Suppressor macrophage (primary cell): ENCODE data around the gene LPIN1.
A peak's percentile ranks its signal among the peaks of the same experiment; 100 is the strongest.
"Not testable (repeated sequence)": the region's sequence is repeated elsewhere in the genome, so short reads cannot be mapped to it uniquely, and the experiment has no call there.

Experiments used
- DNase-seq, 4 experiments: peaks; one replicate each; pipeline ENCODE4 v3.0.0-alpha.2; 2020 to 2022

LPIN1 gene

DNA sequence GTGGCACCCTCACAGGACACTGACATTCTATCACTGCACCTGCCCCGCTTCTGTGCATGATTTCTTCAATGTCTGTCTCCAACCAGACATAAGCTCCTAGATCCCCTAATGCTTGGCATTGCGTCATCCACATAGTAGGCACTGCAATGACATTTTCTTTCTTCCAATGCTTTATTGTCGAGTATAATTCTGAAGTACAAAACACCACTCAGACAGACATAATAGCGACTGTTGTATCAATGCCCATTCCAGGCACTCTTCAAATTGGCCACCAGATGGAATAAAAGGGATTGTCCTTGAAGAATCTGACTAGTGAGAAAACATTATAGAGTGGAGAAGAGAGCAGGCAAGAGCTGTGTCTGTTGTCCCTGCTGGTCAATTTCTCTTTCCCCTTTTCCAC is 89.0 kb downstream of the LPIN1 start:
- peak in 1 of 4 experiments; percentile 17 for DNase-seq

DNA sequence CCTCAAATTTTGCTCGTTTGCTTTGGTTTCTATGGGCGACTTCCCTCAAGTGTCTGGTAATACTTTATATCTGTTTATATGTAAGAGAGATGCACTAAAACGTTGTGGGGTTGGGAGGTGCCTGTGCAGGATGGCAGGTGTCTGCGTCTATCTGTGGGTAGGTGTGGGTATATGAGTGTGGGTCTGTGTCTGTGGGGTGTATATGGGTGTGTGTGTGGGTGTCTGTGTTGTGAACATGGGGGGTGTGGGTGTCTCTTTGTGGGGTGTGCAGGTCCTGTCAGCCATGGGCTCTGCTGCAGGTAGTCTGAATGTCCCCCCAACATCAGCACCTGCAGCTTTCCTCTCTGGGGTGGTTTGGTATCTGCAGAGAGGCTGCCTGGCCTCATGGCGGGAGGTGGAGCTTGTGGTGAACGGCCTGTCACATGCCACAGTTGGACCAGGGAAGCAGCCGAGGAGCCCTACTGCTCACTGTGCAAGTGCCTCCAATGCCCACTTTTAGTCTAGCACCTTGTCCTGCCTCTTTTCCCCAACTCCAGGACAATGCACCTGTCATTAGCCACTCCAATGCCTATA is 90.3 kb downstream of the LPIN1 start:
- no peak for DNase-seq

DNA sequence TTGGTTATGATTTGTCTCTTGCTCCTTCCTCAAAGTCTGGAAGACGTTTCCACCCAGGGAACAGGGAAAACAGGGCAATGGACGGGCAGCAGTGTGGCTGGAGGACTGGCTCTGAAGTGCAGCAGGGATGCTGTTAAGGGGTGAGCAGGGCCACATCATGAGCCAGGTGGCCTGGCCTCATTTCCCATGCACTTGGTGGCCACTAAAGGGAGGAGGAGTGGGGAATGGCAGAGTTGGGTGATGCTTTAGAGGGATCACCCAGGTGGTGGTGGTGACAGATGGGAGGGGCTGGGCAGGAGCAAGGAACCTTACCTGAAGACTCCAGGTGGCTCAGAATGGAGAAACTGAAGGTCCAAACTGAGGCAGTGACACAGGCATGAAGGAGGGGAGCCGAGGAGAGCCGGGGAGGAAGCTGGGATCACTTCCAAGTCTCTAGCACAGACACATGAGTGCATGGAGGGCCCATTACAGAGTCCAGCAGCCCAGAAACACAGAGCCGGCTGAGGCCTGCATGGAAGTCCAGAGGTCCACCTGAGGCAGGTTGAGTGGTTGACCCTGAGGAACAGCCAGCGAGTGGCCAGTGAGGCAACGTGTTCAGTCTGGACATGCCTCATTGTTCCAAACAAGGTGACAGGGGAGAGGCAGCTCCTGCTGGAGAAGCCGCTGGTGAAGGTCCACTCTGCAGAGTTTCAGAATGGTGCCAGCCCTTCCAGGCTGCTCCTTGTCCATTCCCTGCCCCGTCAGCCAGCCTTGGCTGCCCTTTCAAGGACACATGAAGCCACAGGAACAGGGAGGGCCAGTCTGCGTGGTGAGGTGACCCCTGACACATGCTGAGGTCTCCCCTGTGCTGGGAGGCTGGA is 91.7 kb downstream of the LPIN1 start:
- no peak for DNase-seq

DNA sequence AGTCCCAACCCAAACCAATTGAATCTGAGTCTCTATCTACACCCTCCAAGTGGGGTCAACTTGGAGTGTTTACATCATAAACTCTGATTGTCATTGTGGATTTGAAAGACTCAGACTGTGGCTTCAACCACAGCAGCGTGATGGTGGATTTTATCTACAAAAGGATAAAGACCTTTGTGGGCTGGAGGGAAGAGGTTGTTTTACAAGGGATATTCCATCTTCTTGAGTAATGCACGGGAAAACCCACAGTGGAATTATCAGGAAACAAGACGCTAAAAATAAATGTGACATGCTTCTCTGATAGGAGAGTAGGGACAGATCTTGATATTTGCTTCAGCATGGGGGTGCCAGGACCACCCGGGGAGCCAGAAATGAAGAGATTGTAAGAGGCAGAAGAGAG is 93.5 kb downstream of the LPIN1 start:
- DNase-seq = no peak

- DNase-seq = no peak
Observed at GRCh38 chr2:11842336-11842735, 95.9 kb downstream of the LPIN1 start.

GRCh38 chr2:11844798-11845197 is 98.4 kb downstream of the LPIN1 start:
- not testable (repeated sequence) for DNase-seq

DNA sequence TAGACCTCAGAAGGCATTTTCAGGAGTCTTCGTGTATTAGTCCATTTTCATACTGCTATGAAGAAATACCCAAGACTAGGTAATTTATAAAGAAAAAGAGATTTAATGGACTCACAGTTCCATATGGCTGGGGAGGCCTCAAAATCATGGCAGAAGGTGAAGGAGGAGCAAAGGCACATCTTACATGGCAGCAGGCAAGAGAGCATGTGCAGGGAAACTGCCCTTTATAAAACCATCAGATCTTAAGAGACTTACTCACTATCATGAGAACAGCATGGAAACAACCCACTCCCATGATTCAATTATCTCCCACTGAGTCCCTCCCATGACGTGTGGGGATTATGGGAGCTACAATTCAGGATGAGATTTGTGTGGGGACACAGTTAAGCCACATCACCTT is 101.5 kb downstream of the LPIN1 start:
- not testable (repeated sequence) for DNase-seq

- DNase-seq = no peak
Observed at GRCh38 chr2:11850082-11850481, 103.7 kb downstream of the LPIN1 start.

DNA sequence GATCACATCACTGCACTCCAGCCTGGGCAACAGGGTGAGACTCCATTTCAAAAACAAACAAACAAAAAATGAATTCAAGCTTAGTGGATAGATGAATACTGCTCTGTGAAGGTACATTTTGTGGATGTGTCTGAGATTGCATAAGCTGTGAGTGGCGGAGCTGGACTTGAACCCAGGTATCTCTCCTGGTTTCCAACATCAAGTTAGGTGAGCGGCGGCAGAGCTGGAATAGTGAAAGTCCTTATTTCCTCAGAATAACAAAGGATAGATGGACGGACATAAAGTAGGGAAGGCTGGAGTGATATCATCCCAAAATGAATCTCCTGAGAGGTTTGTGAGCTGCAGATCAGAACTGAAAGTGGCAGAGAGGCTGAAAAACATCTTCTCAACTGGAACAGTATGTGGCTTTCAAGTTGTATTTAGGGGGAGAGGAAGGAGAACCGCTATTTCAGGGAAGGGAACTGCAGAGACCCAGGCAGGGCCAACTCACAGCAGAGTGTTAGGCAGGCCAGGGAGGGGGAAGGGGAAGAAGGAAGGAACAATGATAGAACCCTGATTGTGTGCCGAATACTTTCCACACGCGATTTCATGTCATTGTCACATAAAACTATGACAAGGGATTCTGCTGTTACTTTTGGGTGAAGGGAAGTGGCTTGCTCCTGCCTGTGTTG is 106.2 kb downstream of the LPIN1 start:
- peak; percentile 24 to 71 (median 38) for DNase-seq

- no peak for DNase-seq
Observed at GRCh38 chr2:11853197-11853588, 106.8 kb downstream of the LPIN1 start.

GRCh38 chr2:11855064-11855760 is 108.8 kb downstream of the LPIN1 start:
- DNase-seq = no peak

DNA sequence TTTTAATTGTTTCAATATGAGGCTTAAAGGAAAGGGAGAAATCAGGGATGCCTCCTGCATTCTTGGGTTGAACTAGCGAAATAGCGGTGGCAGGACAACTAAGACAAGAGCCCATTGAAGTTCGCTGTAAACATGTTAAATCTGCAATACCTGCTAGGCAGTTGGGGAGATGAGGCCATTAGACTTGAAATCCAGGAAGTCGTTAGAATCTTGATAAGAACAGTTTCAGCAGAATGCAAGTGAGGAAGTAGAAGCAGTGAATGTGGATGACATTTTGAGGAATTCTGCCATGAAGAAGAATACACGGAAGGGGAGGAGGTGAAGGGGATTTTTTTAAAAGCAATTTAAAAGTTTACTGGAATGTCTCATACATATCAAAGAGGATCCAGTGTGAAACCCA is 109.7 kb downstream of the LPIN1 start:
- DNase-seq = peak in 3 of 4 experiments; percentile 25 to 62 (median 49)

DNA sequence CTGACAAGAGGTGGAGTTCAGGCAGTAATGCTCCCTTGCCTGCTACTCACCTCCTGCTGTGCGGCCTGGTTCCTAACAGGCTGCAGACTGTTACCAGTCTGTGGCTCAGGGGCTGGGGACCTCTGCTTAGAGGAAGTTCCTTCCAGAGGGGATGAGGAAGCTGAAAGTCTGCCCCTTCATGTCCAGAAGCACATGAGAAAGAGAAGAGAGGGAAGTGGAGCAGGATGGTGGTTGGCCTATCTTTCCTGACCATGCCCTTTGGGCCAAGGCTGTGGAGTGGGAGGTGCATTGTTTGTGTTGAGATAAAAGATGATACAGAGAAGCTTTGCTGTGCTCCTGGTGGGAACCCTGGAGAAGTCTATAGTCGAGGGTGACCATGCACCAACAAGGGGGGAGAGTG is 112.5 kb downstream of the LPIN1 start:
- DNase-seq = peak; percentile 61 to 83 (median 74)

GRCh38 chr2:11859975-11860374 is 113.5 kb downstream of the LPIN1 start:
- DNase-seq = not testable (repeated sequence)

GRCh38 chr2:11861044-11861443 is 114.6 kb downstream of the LPIN1 start:
- no peak for DNase-seq

DNA sequence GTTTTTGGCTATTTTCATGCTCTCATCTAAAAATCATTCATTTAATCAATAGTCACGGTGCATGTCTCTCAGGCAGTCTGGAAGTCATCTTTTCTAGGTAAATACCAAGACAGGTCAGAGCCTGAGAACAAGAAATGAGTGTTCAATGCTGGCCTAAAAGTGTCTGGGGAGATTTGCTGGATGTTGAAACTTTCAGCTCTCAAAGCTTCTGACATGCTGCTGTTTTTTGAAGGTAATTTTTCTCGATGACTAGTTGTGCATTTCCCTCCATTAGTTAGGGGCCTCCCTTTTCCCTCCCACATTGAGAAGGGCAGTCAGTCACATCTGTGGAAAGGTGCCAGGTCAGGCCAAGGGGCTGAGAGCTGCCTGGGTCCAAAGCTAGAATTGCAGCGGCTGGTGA is 115.6 kb downstream of the LPIN1 start:
- no peak for DNase-seq

DNA sequence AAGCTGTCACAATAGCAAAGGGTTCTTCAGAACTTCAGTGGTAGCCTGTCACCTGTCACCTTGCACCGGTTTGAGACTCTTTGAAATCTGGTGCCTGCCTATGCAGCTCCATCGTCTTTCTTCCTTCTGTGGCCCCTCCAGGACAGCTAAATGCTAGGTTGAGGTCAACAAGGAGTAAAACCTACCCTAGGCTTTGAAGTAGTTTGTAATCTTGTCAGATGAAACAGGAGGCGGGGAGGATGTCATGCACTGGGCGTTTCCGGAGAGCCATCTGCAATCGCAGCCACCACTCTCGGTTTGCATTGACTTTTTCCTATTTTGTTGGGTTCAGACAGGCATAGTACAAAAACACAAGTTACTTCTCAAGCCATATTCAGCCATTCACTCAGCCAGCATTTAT is 116.7 kb downstream of the LPIN1 start:
- peak in 2 of 4 experiments; percentile 20 to 22 for DNase-seq

GRCh38 chr2:11863513-11864328 is 117.3 kb downstream of the LPIN1 start:
- DNase-seq = peak; percentile 71 to 84 (median 76)

GRCh38 chr2:11864724-11865123 is 118.3 kb downstream of the LPIN1 start:
- DNase-seq = no peak

- peak in 3 of 4 experiments; percentile 38 to 52 (median 45) for DNase-seq
Observed at GRCh38 chr2:11865378-11865777, 118.9 kb downstream of the LPIN1 start.

DNA sequence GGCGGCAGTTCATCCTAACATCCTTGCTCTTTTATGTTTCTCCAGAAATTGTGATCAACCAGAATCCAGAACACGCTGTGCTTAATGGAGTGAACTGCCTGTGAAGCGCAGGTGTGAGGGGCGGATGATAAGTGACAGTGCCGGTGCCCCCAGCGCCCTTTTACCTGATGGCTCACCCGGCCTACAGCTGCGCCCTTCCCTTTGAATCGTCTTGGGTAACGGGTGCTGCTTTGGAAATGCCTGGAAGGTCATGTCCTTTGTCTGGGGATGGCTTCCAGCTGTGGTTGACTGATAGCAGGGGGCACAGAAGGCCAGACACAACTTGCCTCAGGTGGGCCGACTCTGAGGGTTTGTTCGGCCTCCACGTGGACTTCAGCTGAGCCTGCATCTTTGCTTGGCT is 119.4 kb downstream of the LPIN1 start:
- no peak for DNase-seq
